SK-N-SH treated with all-trans-retinoic acid at 6 μM for 48 hours (cell line): Measurements from ENCODE around the gene ONECUT3.
"Not testable (repeated sequence)": the region's sequence is repeated elsewhere in the genome, so short reads cannot be mapped to it uniquely, and the experiment has no call there.

ENCODE experiments used
- ARNTL ChIP-seq: fragments of 450-650 bp; formaldehyde crosslinking; IDR thresholded peaks from 2 replicates; pipeline ENCODE4 v1.5.0; 2020; ENCODE audit warnings: low read depth, mild to moderate bottlenecking, moderate library complexity, borderline replicate concordance
- BACH2 ChIP-seq: fragments of 250-450 bp; sonication (Bioruptor Pico); IDR thresholded peaks from 2 replicates; pipeline ENCODE4 v1.9.0; 2021; ENCODE audit warnings: mild to moderate bottlenecking, borderline replicate concordance
- CSDC2 ChIP-seq: fragments of 250-450 bp; sonication (Bioruptor Pico); IDR thresholded peaks from 2 replicates; pipeline ENCODE4 v1.5.0; 2020; ENCODE audit warnings: mild to moderate bottlenecking, moderate library complexity
- GLIS3 ChIP-seq: fragments of 250-450 bp; sonication (Bioruptor Pico); IDR thresholded peaks from 2 replicates; pipeline ENCODE4 v1.5.0; 2020; ENCODE audit warnings: mild to moderate bottlenecking, moderate library complexity
- ISL1 ChIP-seq: fragments of 250-450 bp; sonication (Bioruptor Pico); IDR thresholded peaks from 2 replicates; pipeline ENCODE4 v2.1.2; 2022; ENCODE audit warnings: mild to moderate bottlenecking, moderate library complexity
- OSR1 ChIP-seq: fragments of 250-450 bp; sonication (Bioruptor Pico); IDR thresholded peaks from 2 replicates; pipeline ENCODE4 v1.8.0; 2022; ENCODE audit warnings: moderate library complexity, mild to moderate bottlenecking, inconsistent platforms
- SNAI2 ChIP-seq: fragments of 250-450 bp; sonication (Bioruptor Pico); IDR thresholded peaks from 2 replicates; pipeline ENCODE4 v1.5.0; 2020; ENCODE audit warnings: mild to moderate bottlenecking, moderate library complexity
- TCF4 ChIP-seq: fragments of 250-450 bp; sonication (Bioruptor Pico); IDR thresholded peaks from 2 replicates; pipeline ENCODE4 v1.8.0; 2021; ENCODE audit warnings: mild to moderate bottlenecking, moderate library complexity, borderline replicate concordance
- ZFP3 ChIP-seq: fragments of 250-450 bp; sonication (Bioruptor Pico); IDR thresholded peaks from 2 replicates; pipeline ENCODE4 v1.5.0; 2020; ENCODE audit warnings: mild to moderate bottlenecking, moderate library complexity
- ZNF8 ChIP-seq: fragments of 450-650 bp; formaldehyde crosslinking; IDR thresholded peaks from 2 replicates; pipeline ENCODE4 v1.5.0; 2020; ENCODE audit warnings: mild to moderate bottlenecking, moderate library complexity
- TF ChIP-seq, protein P1 (sequence below): fragments of 250-450 bp; sonication (Bioruptor Pico); IDR thresholded peaks from 2 replicates; pipeline ENCODE4 v1.5.0; 2020; ENCODE audit warnings: mild to moderate bottlenecking, moderate library complexity
- TF ChIP-seq, protein P2 (sequence below): fragments of 250-450 bp; sonication (Bioruptor Pico); IDR thresholded peaks from 2 replicates; pipeline ENCODE4 v1.5.1; 2020; ENCODE audit warnings: low read depth, mild to moderate bottlenecking, moderate library complexity

DNA sequence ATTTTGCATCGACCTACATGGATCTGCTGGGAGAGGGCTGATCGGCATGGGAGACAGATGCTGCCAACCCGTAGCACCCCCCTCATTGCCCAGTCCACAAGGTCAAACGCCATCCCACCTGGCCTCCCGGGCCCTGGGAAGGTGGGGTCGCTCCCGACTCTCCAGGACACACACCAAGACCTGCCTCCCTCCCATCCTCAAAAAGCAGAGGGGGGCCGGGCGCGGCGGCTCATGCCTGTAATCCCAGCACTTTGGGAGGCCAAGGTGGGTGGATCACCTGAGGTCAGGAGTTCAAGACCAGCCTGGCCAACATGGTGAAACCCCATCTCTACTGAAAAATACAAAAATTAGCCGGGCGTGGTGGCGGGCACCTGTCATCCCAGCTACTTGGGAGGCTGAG lies 46.7 kb upstream of the ONECUT3 start:
- not testable (repeated sequence) for TF ChIP-seq ISL1 (CRISPR knock-in tag); ARNTL (CRISPR knock-in tag); GLIS3 (CRISPR knock-in tag); ZFP3 (CRISPR knock-in tag); SNAI2 (CRISPR knock-in tag); CSDC2 (CRISPR knock-in tag); TCF4 (CRISPR knock-in tag); ZNF8 (CRISPR knock-in tag); OSR1 (CRISPR knock-in tag); BACH2
- TF ChIP-seq, protein P1, sequence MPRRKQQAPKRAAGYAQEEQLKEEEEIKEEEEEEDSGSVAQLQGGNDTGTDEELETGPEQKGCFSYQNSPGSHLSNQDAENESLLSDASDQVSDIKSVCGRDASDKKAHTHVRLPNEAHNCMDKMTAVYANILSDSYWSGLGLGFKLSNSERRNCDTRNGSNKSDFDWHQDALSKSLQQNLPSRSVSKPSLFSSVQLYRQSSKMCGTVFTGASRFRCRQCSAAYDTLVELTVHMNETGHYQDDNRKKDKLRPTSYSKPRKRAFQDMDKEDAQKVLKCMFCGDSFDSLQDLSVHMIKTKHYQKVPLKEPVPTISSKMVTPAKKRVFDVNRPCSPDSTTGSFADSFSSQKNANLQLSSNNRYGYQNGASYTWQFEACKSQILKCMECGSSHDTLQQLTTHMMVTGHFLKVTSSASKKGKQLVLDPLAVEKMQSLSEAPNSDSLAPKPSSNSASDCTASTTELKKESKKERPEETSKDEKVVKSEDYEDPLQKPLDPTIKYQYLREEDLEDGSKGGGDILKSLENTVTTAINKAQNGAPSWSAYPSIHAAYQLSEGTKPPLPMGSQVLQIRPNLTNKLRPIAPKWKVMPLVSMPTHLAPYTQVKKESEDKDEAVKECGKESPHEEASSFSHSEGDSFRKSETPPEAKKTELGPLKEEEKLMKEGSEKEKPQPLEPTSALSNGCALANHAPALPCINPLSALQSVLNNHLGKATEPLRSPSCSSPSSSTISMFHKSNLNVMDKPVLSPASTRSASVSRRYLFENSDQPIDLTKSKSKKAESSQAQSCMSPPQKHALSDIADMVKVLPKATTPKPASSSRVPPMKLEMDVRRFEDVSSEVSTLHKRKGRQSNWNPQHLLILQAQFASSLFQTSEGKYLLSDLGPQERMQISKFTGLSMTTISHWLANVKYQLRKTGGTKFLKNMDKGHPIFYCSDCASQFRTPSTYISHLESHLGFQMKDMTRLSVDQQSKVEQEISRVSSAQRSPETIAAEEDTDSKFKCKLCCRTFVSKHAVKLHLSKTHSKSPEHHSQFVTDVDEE = not testable (repeated sequence)
- TF ChIP-seq, protein P2, sequence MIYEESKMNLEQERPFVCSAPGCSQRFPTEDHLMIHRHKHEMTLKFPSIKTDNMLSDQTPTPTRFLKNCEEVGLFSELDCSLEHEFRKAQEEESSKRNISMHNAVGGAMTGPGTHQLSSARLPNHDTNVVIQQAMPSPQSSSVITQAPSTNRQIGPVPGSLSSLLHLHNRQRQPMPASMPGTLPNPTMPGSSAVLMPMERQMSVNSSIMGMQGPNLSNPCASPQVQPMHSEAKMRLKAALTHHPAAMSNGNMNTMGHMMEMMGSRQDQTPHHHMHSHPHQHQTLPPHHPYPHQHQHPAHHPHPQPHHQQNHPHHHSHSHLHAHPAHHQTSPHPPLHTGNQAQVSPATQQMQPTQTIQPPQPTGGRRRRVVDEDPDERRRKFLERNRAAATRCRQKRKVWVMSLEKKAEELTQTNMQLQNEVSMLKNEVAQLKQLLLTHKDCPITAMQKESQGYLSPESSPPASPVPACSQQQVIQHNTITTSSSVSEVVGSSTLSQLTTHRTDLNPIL = not testable (repeated sequence)
